OCI-LY1 (cell line): Measurements from ENCODE around the gene PRKG1.

Source experiments
- H2AFZ ChIP-seq: fragments of 200-600 bp; sonication (generic), shearing (Covaris generic); 2 replicates; pipeline ENCODE4 v1.6.0; 2014; ENCODE audit warnings: antibody characterized with exemption, mild to moderate bottlenecking, low read length
- H3F3A ChIP-seq: fragments of 200-600 bp; sonication (generic), shearing (Covaris generic); 2 replicates; pipeline ENCODE4 v1.6.0; 2014; ENCODE audit warnings: mild to moderate bottlenecking, antibody characterized with exemption, low read length, moderate library complexity; ENCODE audit not compliant: insufficient read depth
- H3K27ac ChIP-seq: fragments of 200-600 bp; sonication (generic); 2 replicates; pipeline ENCODE4 v1.5.1; 2014; ENCODE audit warnings: low read length, mixed run types, mild to moderate bottlenecking, low read depth; ENCODE audit not compliant: poor library complexity, severe bottlenecking
- H3K27me3 ChIP-seq: fragments of 200-600 bp; sonication (generic); 2 replicates; pipeline ENCODE4 v1.6.0; 2014; ENCODE audit warnings: antibody characterized with exemption, mild to moderate bottlenecking, low read length, moderate library complexity; ENCODE audit not compliant: insufficient read depth
- H3K36me3 ChIP-seq: fragments of 200-600 bp; sonication (generic); 2 replicates; pipeline ENCODE4 v1.6.1; 2014; ENCODE audit warnings: mild to moderate bottlenecking, antibody characterized with exemption, low read length, moderate library complexity, mixed read lengths; ENCODE audit not compliant: insufficient read depth
- H3K4me1 ChIP-seq: fragments of 200-600 bp; sonication (generic); 2 replicates; pipeline ENCODE4 v1.5.1; 2014; ENCODE audit warnings: mild to moderate bottlenecking, low read length, moderate library complexity; ENCODE audit not compliant: insufficient read depth, severe bottlenecking
- H3K4me2 ChIP-seq: fragments of 200-600 bp; sonication (generic), shearing (Covaris generic); 2 replicates; pipeline ENCODE4 v1.6.1; 2014; ENCODE audit warnings: low read length
- H3K4me3 ChIP-seq: fragments of 200-600 bp; sonication (generic); 2 replicates; pipeline ENCODE4 v1.5.1; 2014; ENCODE audit warnings: low read length, low read depth, mild to moderate bottlenecking, mixed read lengths; ENCODE audit not compliant: poor library complexity, severe bottlenecking
- H3K79me2 ChIP-seq: fragments of 200-600 bp; shearing (Covaris generic); 2 replicates; pipeline ENCODE4 v1.6.1; 2016; ENCODE audit warnings: mixed run types, low read length, mixed read lengths; ENCODE audit not compliant: insufficient read depth
- H3K9ac ChIP-seq: fragments of 200-600 bp; sonication (generic), shearing (Covaris generic); 2 replicates; pipeline ENCODE4 v1.6.1; 2014; ENCODE audit warnings: mild to moderate bottlenecking, low read length, mixed read lengths
- H3K9me2 ChIP-seq: fragments of 200-600 bp; sonication (generic), shearing (Covaris generic); 2 replicates; pipeline ENCODE4 v1.6.1; 2014; ENCODE audit warnings: low read depth, mild to moderate bottlenecking, low read length, mixed read lengths
- H3K9me3 ChIP-seq: fragments of 200-600 bp; shearing (Covaris generic); 2 replicates; pipeline ENCODE4 v1.6.1; 2014; ENCODE audit warnings: low read length, mixed read lengths
- H4K20me1 ChIP-seq: fragments of 200-600 bp; sonication (generic), shearing (Covaris generic); 2 replicates; pipeline ENCODE4 v1.6.0; 2016; ENCODE audit warnings: mild to moderate bottlenecking, low read length; ENCODE audit not compliant: insufficient read depth
- EZH2 ChIP-seq: fragments of 200-600 bp; sonication (generic), shearing (Covaris generic); IDR thresholded peaks from 2 replicates; pipeline ENCODE4 v1.8.0; 2017; ENCODE audit warnings: borderline replicate concordance, mixed run types, mild to moderate bottlenecking, antibody characterized with exemption, low read length, moderate library complexity, mixed read lengths
- TF ChIP-seq, protein P1 (sequence below): fragments of 200-600 bp; sonication (generic), shearing (Covaris generic); IDR thresholded peaks from 2 replicates; pipeline ENCODE4 v1.5.1; 2017; ENCODE audit warnings: mild to moderate bottlenecking, antibody characterized with exemption, low read length, moderate library complexity, mixed read lengths

The PRKG1 gene

GRCh38 chr10:51214207-51215196 lies 140.2 kb downstream of the PRKG1 start:
- H3K4me2 ChIP-seq: no peak overlapping the region
- no peak for TF ChIP-seq EZH2
- TF ChIP-seq, protein P1, sequence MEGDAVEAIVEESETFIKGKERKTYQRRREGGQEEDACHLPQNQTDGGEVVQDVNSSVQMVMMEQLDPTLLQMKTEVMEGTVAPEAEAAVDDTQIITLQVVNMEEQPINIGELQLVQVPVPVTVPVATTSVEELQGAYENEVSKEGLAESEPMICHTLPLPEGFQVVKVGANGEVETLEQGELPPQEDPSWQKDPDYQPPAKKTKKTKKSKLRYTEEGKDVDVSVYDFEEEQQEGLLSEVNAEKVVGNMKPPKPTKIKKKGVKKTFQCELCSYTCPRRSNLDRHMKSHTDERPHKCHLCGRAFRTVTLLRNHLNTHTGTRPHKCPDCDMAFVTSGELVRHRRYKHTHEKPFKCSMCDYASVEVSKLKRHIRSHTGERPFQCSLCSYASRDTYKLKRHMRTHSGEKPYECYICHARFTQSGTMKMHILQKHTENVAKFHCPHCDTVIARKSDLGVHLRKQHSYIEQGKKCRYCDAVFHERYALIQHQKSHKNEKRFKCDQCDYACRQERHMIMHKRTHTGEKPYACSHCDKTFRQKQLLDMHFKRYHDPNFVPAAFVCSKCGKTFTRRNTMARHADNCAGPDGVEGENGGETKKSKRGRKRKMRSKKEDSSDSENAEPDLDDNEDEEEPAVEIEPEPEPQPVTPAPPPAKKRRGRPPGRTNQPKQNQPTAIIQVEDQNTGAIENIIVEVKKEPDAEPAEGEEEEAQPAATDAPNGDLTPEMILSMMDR: no peak
- H3K4me3 ChIP-seq: no peak overlapping the region

GRCh38 chr10:51215951-51216834 lies 141.9 kb downstream of the PRKG1 start:
- no peak overlapping the region for H3K4me2 ChIP-seq

More at GRCh38 chr10:51214207-51215196, 140.2 kb downstream of the PRKG1 start:
- Histone ChIP-seq H3K79me2 (no peaks in the 10 kb centered on the region), H3K27me3 (no peaks in the 10 kb centered on the region), H3K9me3 (no peaks in the 10 kb centered on the region), H3F3A (no peaks in the 10 kb centered on the region), H4K20me1 (no peaks in the 10 kb centered on the region), H3K9ac (no peak overlapping the region), H2AFZ (no peak overlapping the region), H3K9me2 (no peaks in the 10 kb centered on the region), H3K27ac (no peak overlapping the region), H3K36me3 (no peaks in the 10 kb centered on the region), H3K4me1 (no peaks in the 10 kb centered on the region)

DNA sequence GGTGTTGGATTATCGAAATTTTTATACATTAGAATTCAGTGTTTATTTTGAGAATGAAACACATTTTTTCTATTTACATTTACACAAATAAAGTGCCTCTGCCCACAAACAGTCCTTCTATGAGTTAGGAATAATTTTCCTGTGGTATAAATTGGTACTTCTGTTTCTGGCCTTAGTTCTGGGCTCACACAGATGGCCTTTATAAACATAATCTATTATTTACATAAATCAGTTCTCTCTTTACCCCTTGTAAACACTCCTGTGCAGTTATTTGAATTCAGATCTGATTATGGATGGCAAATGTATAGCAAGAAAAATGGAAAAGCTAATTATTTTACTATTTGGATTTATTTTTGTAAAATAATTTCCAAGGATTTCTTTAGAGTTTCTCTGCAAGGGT lies 143.2 kb downstream of the PRKG1 start:
- H3K27ac ChIP-seq: no peak overlapping the region
- no peaks in the 10 kb centered on the region for H3K36me3 ChIP-seq
- TF ChIP-seq, protein P1: no peak
- no peak for TF ChIP-seq EZH2
- no peak overlapping the region for H3K4me3 ChIP-seq
- no peaks in the 10 kb centered on the region for H3F3A ChIP-seq
- no peaks in the 10 kb centered on the region for H3K4me1 ChIP-seq
- no peaks in the 10 kb centered on the region for H3K27me3 ChIP-seq
- no peaks in the 10 kb centered on the region for H3K79me2 ChIP-seq
- H3K9me3 ChIP-seq: no peaks in the 10 kb centered on the region
- H3K4me2 ChIP-seq: no peak overlapping the region
- no peak overlapping the region for H3K9ac ChIP-seq
- H4K20me1 ChIP-seq: no peaks in the 10 kb centered on the region
- no peaks in the 10 kb centered on the region for H3K9me2 ChIP-seq
- no peak overlapping the region for H2AFZ ChIP-seq

More at GRCh38 chr10:51215951-51216834, 141.9 kb downstream of the PRKG1 start:
- Histone ChIP-seq H3K4me1 (no peaks in the 10 kb centered on the region), H3K27ac (no peak overlapping the region), H2AFZ (no peak overlapping the region), H3K36me3 (no peaks in the 10 kb centered on the region), H4K20me1 (no peaks in the 10 kb centered on the region), H3F3A (no peaks in the 10 kb centered on the region), H3K27me3 (no peaks in the 10 kb centered on the region), H3K9me2 (no peaks in the 10 kb centered on the region), H3K79me2 (no peaks in the 10 kb centered on the region), H3K4me3 (no peak overlapping the region), H3K9ac (no peak overlapping the region), H3K9me3 (no peaks in the 10 kb centered on the region)
- TF ChIP-seq, protein P1: no peak
- no peak for TF ChIP-seq EZH2
